Limb (tissue), 2 donors: ENCODE results near the gene EFNA3.
A peak's percentile ranks its signal among the peaks of the same experiment; 100 is the strongest.

Source experiments
- DNase-seq, 2 donors: peaks; one replicate each; pipeline ENCODE4 v3.0.0-alpha.2; 2016; ENCODE audit errors: extremely low spot score in 2 of 2

EFNA3 gene

DNA sequence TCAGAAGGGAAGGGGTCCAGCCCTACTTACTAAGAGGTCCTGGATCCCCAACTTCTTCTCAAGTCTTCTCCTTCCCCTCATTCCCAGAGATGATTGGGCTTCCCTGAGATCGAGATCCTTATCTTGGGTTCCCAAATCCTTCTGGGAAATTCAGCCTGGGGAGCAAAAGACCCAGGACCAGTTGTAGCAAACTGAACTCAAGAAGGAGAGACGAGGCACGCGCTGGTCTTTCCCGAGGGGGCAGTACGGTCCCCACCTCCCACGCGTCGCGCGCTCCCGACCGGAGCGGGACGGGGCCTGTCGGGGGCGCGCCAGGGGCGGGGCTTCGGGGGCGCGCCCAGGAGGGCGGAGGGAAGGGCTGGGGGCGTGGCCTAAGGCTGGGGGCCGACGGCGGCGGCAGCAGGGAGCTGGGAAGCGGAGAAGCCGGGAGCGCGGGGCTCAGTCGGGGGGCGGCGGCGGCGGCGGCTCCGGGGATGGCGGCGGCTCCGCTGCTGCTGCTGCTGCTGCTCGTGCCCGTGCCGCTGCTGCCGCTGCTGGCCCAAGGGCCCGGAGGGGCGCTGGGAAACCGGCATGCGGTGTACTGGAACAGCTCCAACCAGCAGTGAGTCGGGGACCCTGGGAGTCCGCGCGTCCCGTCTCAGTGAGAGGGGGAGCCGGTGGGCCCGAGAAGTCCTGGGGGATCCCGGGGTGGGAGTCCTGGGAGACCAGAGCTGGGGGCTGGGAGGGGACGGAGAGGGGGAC is at the start of gene EFNA3:
TSS of gene EFNA3 (plus strand) at position 369 of the 741 bp plus-strand sequence. CDS start at position 474, 105 bp downstream.
- peak; percentile 60 to 93 for DNase-seq

DNA sequence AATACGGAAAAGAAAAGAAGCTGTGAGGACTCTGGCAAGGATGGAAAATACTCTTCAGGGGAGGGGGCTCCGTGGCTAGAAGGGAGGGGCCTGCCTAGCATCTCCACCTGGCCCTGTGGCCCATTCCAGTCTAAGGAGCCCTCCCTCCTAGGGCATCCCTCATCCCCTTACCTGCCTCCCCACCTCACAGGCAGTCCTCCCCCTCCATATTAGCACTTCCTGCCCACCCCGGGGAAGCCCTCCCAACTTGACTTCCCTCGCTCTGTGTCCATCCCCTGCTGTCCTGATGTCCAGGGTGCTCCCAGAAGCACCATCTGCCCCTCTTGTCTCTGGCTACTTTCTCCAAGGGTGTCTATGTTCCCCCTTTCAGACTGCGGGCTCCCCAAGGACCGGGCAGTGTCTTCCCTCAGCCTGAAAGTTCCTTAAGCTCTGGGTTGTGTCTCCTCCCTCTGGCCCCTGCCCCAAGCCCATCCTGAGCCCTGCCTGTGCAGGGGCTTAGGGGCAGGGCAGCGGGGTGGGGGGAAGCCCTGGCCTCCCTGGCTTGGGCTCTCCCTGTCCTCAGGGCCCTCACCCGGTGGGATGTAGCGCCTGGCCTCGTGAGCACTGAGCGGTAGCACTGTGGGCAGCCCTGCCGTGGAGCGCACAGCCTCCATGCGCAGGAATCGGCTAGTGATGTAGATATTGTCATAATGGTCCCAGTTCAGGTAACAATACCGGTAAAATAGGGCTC is 49.0 kb upstream of the EFNA3 start:
- no peak for DNase-seq

- DNase-seq = no peak
Observed at GRCh38 chr1:155030243-155030795, 48.3 kb upstream of the EFNA3 start.

GRCh38 chr1:155030899-155031298 is 47.7 kb upstream of the EFNA3 start:
- DNase-seq = no peak

- DNase-seq = no peak
Observed at GRCh38 chr1:155032886-155033285, 45.8 kb upstream of the EFNA3 start.

DNA sequence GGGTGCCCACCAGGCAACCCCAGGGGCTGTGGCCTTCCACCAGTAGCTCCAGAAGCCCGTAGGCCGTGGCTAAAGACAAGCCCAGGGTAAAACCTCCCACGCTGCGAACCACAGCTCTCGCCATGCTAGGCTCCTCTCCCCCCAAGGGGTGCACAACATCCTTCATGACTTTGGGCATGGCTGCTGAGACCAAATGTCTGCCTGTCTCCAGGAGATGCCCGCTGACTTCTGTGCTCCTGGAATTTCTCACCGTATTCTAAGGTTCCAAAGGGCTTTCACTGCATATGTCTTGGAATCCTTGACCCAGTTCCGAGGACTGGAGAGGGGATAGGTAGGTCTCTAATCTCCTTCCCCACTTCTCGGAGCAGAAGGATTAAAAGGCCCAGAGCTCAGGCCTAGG is 45.1 kb upstream of the EFNA3 start, which contains the start of the genes DCST1 and DCST2:
TSS of gene DCST1 (plus strand) at position 301 of the 400 bp plus-strand sequence. CDS start 213 bp downstream, outside the sequence.
TSS of gene DCST2 (minus strand) at position 258 of the 400 bp plus-strand sequence. CDS start at position 178, 80 bp downstream.
- no peak for DNase-seq

- no peak for DNase-seq
Observed at GRCh38 chr1:155034318-155035208, 44.1 kb upstream of the EFNA3 start.

DNA sequence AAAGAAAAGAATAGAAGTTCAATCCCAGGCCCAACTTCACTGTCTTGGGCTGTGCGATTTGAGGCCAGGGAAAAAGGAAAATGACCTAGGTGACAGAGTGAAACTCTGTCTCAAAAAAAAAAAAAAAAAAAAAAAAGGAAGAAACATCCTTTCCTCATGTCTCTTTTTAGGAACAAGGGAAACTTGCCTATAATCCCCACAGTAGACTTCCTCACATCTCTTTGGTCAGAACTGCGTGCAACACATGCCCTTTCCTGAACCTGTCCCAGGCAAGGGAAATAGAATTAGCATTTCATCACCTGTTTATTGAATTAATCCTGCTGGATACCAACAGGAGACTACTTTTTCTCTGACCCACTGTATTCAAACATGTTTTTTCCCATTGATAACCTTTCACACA is 42.7 kb upstream of the EFNA3 start:
- DNase-seq = no peak

DNA sequence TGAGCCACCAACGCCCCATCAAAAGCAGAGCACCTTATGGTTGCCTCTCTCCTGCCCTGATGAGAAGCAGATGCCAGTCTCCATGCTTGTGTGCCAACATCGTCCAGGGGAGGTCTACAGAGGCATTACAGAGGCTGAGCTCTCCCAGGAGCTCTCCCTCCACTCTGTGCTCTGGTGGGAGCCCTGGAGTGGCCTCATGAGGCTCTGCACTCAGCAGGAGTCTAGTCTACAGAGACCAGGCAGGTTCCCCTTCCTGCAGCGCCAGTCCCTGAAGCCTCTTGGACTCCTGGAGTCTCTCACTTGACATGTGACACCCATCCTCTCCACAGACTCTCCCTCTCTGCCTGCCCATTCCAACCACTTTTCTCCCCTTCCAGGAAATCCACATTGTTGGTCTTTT is 41.6 kb upstream of the EFNA3 start:
- DNase-seq = no peak

DNA sequence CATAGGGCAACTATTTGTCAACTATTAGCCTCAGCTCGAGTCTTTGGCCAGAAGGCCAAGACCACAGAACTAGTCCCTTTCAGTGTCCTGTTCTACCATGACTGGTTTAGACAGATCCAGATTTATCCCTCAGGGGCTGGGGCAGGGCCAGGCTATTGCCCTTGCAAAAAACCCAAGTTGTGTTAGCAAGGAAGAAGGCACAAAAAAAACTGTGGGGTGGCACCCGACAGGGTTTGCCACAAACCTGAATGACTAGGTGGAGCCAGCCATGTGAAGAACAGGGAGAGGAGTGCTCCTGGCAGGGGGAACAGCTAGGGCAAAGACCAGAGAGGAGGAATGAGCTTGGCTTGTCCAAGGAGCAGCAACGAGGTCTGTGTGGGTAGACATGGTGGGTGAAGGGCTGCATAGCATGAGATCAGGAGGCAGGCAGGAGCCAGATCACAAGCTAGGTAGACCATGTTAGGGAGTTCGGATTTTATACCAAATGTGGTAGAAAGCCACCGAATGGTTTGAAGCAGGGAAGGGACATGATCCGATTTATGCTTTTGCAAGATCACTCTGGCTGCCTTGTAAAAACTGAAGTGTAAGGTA is 40.7 kb upstream of the EFNA3 start:
- DNase-seq = no peak

- no peak for DNase-seq
Observed at GRCh38 chr1:155038602-155039307, 39.9 kb upstream of the EFNA3 start.

DNA sequence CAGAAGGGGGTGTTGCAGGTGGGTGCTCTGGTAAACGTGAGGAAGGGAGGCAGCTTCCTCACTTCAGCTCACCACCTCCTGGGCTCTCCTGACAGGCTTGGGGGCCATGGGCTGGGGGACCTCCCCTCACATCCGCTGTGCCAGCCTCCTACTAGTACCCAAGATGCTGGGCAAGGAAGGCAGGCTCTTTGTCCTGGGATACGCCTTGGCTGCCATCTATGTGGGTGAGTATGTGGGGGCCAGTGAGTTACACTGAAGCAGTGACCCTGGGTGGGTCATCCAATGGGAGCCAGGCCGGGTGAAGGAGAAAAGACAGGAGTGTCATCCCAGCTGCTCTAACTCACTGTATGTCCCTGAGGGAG is 39.3 kb upstream of the EFNA3 start:
- DNase-seq = no peak

- no peak for DNase-seq
Observed at GRCh38 chr1:155040358-155041093, 38.1 kb upstream of the EFNA3 start.

DNA sequence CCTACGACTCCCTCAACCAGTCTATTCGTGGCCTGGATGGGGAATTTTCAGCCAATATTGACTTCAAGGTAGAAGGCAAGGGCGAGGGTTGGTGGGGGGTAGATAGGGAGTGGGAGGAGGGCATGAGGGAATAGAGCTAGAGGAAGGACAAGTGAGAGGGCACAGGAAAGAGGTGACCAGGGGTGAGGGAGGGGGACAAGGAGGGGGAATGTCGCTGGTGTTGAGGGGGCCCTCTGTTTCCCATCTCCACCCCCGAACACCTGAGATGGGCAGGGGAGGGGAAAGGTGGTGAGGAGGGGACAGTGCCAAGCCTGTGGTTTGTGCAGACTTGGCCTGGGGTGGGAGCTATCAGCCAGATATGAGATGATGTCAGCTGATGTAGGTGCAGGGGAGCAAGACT is 35.8 kb upstream of the EFNA3 start:
- DNase-seq = no peak

GRCh38 chr1:155043301-155043702 is 35.3 kb upstream of the EFNA3 start:
- no peak for DNase-seq

DNA sequence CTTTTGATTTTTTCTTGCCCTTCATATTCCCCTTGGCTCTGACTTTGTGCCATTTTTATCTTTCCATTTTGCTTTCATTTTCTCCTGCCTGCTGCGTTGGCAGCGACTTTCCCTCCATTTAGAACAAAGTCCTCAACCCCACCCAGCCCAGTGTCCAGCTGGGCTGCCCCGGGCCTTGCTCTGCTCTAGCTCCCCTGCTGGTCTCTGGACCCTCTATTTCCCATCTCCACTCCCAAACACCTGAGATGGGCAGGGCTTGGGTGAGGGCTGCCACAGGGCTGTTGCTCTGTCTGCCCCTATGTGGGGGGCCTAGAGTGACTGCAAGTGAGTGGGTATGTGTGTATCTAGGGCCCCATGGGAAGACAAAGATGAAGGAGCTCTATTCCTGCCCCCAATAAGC is 34.8 kb upstream of the EFNA3 start:
- DNase-seq = no peak

DNA sequence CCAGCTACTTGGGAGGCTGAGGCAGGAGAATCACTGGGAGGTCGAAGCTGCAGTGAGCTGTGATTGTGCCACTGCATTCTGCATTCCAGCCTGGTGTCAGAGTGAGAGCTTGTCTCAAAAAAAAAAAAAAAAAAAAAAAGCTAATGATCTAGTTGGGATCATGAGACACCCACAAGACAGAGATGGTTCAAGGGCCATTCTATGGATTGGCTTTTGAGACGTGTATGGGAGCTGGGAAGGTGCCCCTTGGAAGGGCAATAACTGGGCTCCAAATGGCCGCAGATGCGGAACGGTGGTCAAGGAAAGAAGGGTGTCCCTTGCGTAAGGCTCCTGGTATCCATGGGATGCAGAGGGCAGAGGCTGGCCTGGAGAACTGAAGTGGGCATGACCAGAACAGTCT is 34.3 kb upstream of the EFNA3 start:
- no peak for DNase-seq

GRCh38 chr1:155044812-155045657 is 33.6 kb upstream of the EFNA3 start:
- no peak for DNase-seq
